Loucy (cell line): Measurements from ENCODE around the gene UBN1.

Experiments used
- H2AFZ ChIP-seq: fragments of 200-600 bp; sonication (generic); 2 replicates; pipeline ENCODE4 v1.6.0; 2016; ENCODE audit warnings: antibody characterized with exemption, mild to moderate bottlenecking, low read length, moderate library complexity
- H3F3A ChIP-seq: fragments of 200-600 bp; 2 replicates; pipeline ENCODE4 v1.6.0; 2016; ENCODE audit warnings: antibody characterized with exemption, low read depth, mild to moderate bottlenecking
- H3K27me3 ChIP-seq: fragments of 200-600 bp; sonication (generic); 2 replicates; pipeline ENCODE4 v1.6.1; 2014; ENCODE audit warnings: low read length, mild to moderate bottlenecking; ENCODE audit not compliant: insufficient read depth, poor library complexity, severe bottlenecking
- H3K36me3 ChIP-seq: fragments of 200-600 bp; sonication (generic); 2 replicates; pipeline ENCODE4 v1.6.1; 2016; ENCODE audit warnings: low read length; ENCODE audit not compliant: insufficient read depth
- H3K4me1 ChIP-seq: fragments of 200-600 bp; sonication (generic); 2 replicates; pipeline ENCODE4 v1.5.1; 2014; ENCODE audit warnings: low read length, mild to moderate bottlenecking; ENCODE audit not compliant: insufficient read depth, poor library complexity, severe bottlenecking
- H3K4me2 ChIP-seq: fragments of 200-600 bp; sonication (generic); 2 replicates; pipeline ENCODE4 v1.6.0; 2014; ENCODE audit warnings: antibody characterized with exemption, low read length, low read depth, mild to moderate bottlenecking; ENCODE audit not compliant: poor library complexity, severe bottlenecking
- H3K4me3 ChIP-seq: fragments of 200-600 bp; sonication (generic); 2 replicates; pipeline ENCODE4 v1.5.1; 2014; ENCODE audit warnings: low read length, mild to moderate bottlenecking, mixed read lengths; ENCODE audit not compliant: poor library complexity, severe bottlenecking
- H3K79me2 ChIP-seq: fragments of 200-600 bp; sonication (generic); 2 replicates; pipeline ENCODE4 v1.6.1; 2014; ENCODE audit warnings: low read length; ENCODE audit not compliant: insufficient read depth
- H3K9ac ChIP-seq: fragments of 200-600 bp; sonication (generic); 2 replicates; pipeline ENCODE4 v1.6.0; 2014; ENCODE audit warnings: mild to moderate bottlenecking, low read depth, low read length, moderate library complexity; ENCODE audit not compliant: poor library complexity, severe bottlenecking
- H3K9me2 ChIP-seq: fragments of 200-600 bp; sonication (generic); replicated peaks from 2 replicates; pipeline ENCODE4 v1.6.1; 2016; ENCODE audit warnings: low read depth, low read length, mixed read lengths
- H3K9me3 ChIP-seq: fragments of 200-600 bp; sonication (generic); 2 replicates; pipeline ENCODE4 v1.6.1; 2014; ENCODE audit warnings: mild to moderate bottlenecking, antibody characterized with exemption, low read length, low read depth; ENCODE audit not compliant: insufficient read depth
- H4K20me1 ChIP-seq: fragments of 200-600 bp; sonication (generic); 2 replicates; pipeline ENCODE4 v1.6.0; 2014; ENCODE audit warnings: antibody characterized with exemption, low read length, mild to moderate bottlenecking; ENCODE audit not compliant: insufficient read depth, poor library complexity, severe bottlenecking
- CTCF ChIP-seq: fragments of 200-600 bp; sonication (generic); conservative IDR thresholded peaks from 2 replicates; pipeline ENCODE4 v1.5.1; 2014; ENCODE audit warnings: mild to moderate bottlenecking, antibody characterized with exemption, low read length
- EZH2phosphoT487 ChIP-seq: fragments of 200-600 bp; IDR thresholded peaks from 2 replicates; pipeline ENCODE4 v1.6.1; 2018; ENCODE audit warnings: antibody characterized with exemption, mild to moderate bottlenecking, moderate library complexity, borderline replicate concordance

The UBN1 gene

DNA sequence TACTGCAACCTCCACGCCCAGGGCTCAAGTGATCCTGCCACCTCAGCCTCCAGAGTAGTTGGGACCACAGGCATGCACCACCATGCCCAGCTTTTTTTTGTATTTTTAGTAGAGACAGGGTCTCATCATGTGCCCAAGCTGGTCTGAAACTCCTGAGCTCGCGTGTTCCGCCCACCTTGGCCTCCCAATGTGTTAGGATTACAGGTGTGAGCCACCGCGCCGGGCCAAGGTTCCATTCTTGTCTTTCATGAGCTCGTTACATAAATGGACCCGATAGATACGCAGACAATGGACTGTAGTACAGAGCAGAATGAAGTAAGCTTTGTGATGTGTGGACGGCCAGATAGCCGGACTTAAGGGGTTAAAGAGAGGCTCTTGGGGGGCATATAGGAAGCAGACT, 19.3 kb downstream of the UBN1 start:
- H3K9me2 ChIP-seq: no peaks in the 10 kb centered on the region
- no peaks in the 10 kb centered on the region for H3K4me1 ChIP-seq
- peaks cover 7% of the 10 kb centered on the region for H4K20me1 ChIP-seq
- no peak overlapping the region for H2AFZ ChIP-seq
- TF ChIP-seq CTCF: no peak
- TF ChIP-seq EZH2phosphoT487: no peak
- no peaks in the 10 kb centered on the region for H3F3A ChIP-seq
- H3K4me3 ChIP-seq: no peak overlapping the region
- H3K36me3 ChIP-seq: peaks cover 25% of the 10 kb centered on the region; the same call in 1 of the 2 replicates
- no peaks in the 10 kb centered on the region for H3K27me3 ChIP-seq
- H3K9me3 ChIP-seq: no peaks in the 10 kb centered on the region
- H3K9ac ChIP-seq: no peak overlapping the region
- H3K4me2 ChIP-seq: no peak overlapping the region
- H3K79me2 ChIP-seq: peaks cover 19% of the 10 kb centered on the region; the same call in 1 of the 2 replicates

GRCh38 chr16:4868026-4868425, 20.7 kb downstream of the UBN1 start:
- Histone ChIP-seq H3K27me3 (no peaks in the 10 kb centered on the region), H3K9ac (no peak overlapping the region), H2AFZ (no peak overlapping the region), H3K36me3 (peaks cover 34% of the 10 kb centered on the region; the same call in 1 of the 2 replicates), H3F3A (no peaks in the 10 kb centered on the region), H3K4me1 (no peaks in the 10 kb centered on the region), H3K4me3 (no peak overlapping the region), H3K79me2 (peaks cover 14% of the 10 kb centered on the region; the same call in 1 of the 2 replicates), H3K4me2 (no peak overlapping the region), H4K20me1 (peaks cover 2% of the 10 kb centered on the region), H3K9me3 (no peaks in the 10 kb centered on the region), H3K9me2 (no peaks in the 10 kb centered on the region)
- TF ChIP-seq EZH2phosphoT487 (no peak), CTCF (no peak)

DNA sequence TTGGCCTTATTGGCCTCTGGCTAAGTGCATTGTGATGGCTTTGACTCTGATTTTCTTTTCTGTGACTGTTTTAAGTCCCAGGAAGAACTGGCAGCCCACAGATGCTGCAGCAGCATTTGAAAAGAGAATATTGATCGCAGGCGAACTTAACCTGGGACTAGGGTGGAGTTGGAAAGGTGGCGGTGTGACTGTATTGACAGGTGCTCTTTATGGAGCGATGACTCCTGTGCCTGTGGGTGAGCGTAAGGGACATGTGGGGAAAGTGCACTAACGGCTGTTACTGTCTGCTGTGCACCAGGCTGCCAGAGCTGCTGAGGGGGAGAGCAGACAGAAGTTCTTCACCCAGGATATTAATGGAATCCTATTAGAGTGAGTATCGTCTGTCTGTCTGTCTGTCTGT, 21.3 kb downstream of the UBN1 start:
- Histone ChIP-seq H3K79me2 (peaks cover 11% of the 10 kb centered on the region; the same call in 1 of the 2 replicates), H3K36me3 (peaks cover 39% of the 10 kb centered on the region; the same call in 1 of the 2 replicates)

More for the DNA sequence above, 21.3 kb downstream of the UBN1 start:
- Histone ChIP-seq H3F3A (no peaks in the 10 kb centered on the region), H3K9me3 (no peaks in the 10 kb centered on the region), H4K20me1 (peaks cover 2% of the 10 kb centered on the region), H3K9ac (no peak overlapping the region), H3K27me3 (no peaks in the 10 kb centered on the region), H3K9me2 (no peaks in the 10 kb centered on the region), H3K4me2 (no peak overlapping the region), H2AFZ (no peak overlapping the region), H3K4me1 (no peaks in the 10 kb centered on the region), H3K4me3 (no peak overlapping the region)
- TF ChIP-seq CTCF (no peak), EZH2phosphoT487 (no peak)
